Left renal cortex interstitium (tissue), 4 donors: Measurements from ENCODE around the gene ASB16. TPM values are rescaled to one million over a fixed set of nuclear protein-coding genes. Genes with fewer than 3 reads are reported as not detected.
"Not testable (repeated sequence)": the region's sequence is repeated elsewhere in the genome, so short reads cannot be mapped to it uniquely, and the experiment has no call there.

Source experiments
- DNase-seq, 4 donors: peaks; one replicate each; pipeline ENCODE4 v3.0.0-alpha.2; 2013; ENCODE audit warnings: low read depth in 4 of 4, low spot score in 2 of 4, missing footprints in 1 of 4
- polyA plus RNA-seq, 4 donors: library from polyadenylated mRNA; unstranded; fragments of 120-200 nt; gene quantifications; one replicate each; pipeline ENCODE4 v1.2.1, GENCODE V29; 2013; ENCODE audit not compliant: insufficient read length in 4 of 4

The ASB16 gene
- polyA plus RNA-seq: 1 to 10 TPM; 1.7 to 4.8 (median 3.1) TPM

- DNase-seq: peak in 1 of 4 donors; percentile 13
Observed at GRCh38 chr17:44170499-44171201, at the start of gene ASB16. Gene ASB16, plus strand, starts transcription at chr17:44170704. Its CDS starts 86 bp downstream, at chr17:44170790.

- DNase-seq: no peak
Observed at GRCh38 chr17:44120851-44121605, 49.5 kb upstream of the ASB16 start.

- DNase-seq: no peak
Observed at GRCh38 chr17:44121997-44122815, 48.3 kb upstream of the ASB16 start.

GRCh38 chr17:44122816-44123355 is 47.6 kb upstream of the ASB16 start:
- DNase-seq: no peak

- DNase-seq: peak; percentile 89 to 91 (median 91)
Observed at GRCh38 chr17:44123356-44124117, 47.0 kb upstream of the ASB16 start, which contains the start of gene HDAC5. Gene HDAC5, minus strand, starts transcription at chr17:44123641. Its CDS starts 6,126 bp downstream, at chr17:44117515.

- no peak for DNase-seq
Observed at GRCh38 chr17:44124118-44124438, 46.4 kb upstream of the ASB16 start.

- DNase-seq: no peak
Observed at GRCh38 chr17:44128383-44128782, 42.1 kb upstream of the ASB16 start.

GRCh38 chr17:44130693-44131349 is 39.7 kb upstream of the ASB16 start:
- no peak for DNase-seq

GRCh38 chr17:44131372-44131771 is 39.1 kb upstream of the ASB16 start:
- DNase-seq: not testable (repeated sequence)

- no peak for DNase-seq
Observed at GRCh38 chr17:44132275-44132821, 38.2 kb upstream of the ASB16 start.

GRCh38 chr17:44133918-44134476 is 36.5 kb upstream of the ASB16 start:
- no peak for DNase-seq

GRCh38 chr17:44134752-44135568 is 35.5 kb upstream of the ASB16 start:
- DNase-seq: no peak

- DNase-seq: no peak
Observed at GRCh38 chr17:44137891-44138709, 32.4 kb upstream of the ASB16 start.

GRCh38 chr17:44143921-44144320 is 26.6 kb upstream of the ASB16 start:
- not testable (repeated sequence) for DNase-seq

GRCh38 chr17:44144966-44145739 is 25.4 kb upstream of the ASB16 start:
- DNase-seq: no peak
